ENCODE data around the gene ANKRD39. TPM values are rescaled to one million over a fixed set of nuclear protein-coding genes. Genes with fewer than 3 reads are reported as not detected.

ANKRD39 gene
- total and polyA plus RNA-seq, 9 of the 15 experiments (the other 6 are each of a cell fraction or from before 2014, with no cell fraction given): 8.2 to 33.1 (median 23.8) TPM

- H3K79me2 ChIP-seq (ENCODE audit: control insufficient read depth, insufficient read depth, low read length): no peaks in the 10 kb centered on the region
- TF ChIP-seq MYBL2 (IDR thresholded peaks at IDR 0.05; ENCODE audit: low read depth): no peak
- TF ChIP-seq MYBL2 (CRISPR knock-in tag; IDR thresholded peaks at IDR 0.05; ENCODE audit: borderline replicate concordance): no peak
- no peak for TF ChIP-seq ELK1 (CRISPR knock-in tag; IDR thresholded peaks at IDR 0.05)
- TF ChIP-seq NKRF (IDR thresholded peaks at IDR 0.05; ENCODE audit: borderline replicate concordance): no peak
- no peaks in the 10 kb centered on the region for H4K20me1 ChIP-seq (replicated peaks; ENCODE audit: control insufficient read depth, insufficient read depth, low read length)
- H3K9me3 ChIP-seq (replicated peaks; ENCODE audit: control insufficient read depth, insufficient read depth, low read depth, low read length): no peaks in the 10 kb centered on the region
- FAIRE-seq (no peak), ATAC-seq (no peak), DNase-seq (ENCODE audit: extremely low read depth in 1 of 4, low spot score in 3 of 4) (no peak)
- 86% methylated on average over 8 of the region's 13 CpGs for WGBS (ENCODE audit: insufficient coverage, low coverage, missing lambda C conversion rate)
- H3K27ac ChIP-seq (ENCODE audit: extremely low read depth, low read depth, low read length): peak overlapping the region; percentile 10; the same call in 1 of the 3 replicates
- H3K4me2 ChIP-seq (ENCODE audit: insufficient read depth, low read length): no peak overlapping the region
- H3K27me3 ChIP-seq (ENCODE audit: control insufficient read depth in 2 of 2, insufficient read depth in 2 of 2, low read length in 2 of 2): no peaks in the 10 kb centered on the region
- no TSS peak for BruUV-seq (replicated peaks)
- H3K4me3 ChIP-seq: no peak overlapping the region
- H2AFZ ChIP-seq (ENCODE audit: low read depth, low read length): no peak overlapping the region
- no peaks in the 10 kb centered on the region for H3K36me3 ChIP-seq (ENCODE audit: control insufficient read depth, insufficient read depth, low read length)
- H3K4me1 ChIP-seq (replicated peaks in 1 of 2; ENCODE audit: control insufficient read depth in 2 of 2, insufficient read depth in 2 of 2, low read length in 2 of 2): peaks cover 8 to 52% of the 10 kb centered on the region in 2 experiments; a peak in 3 of 5 replicates
- CTCF ChIA-PET (ENCODE audit: low intra/inter-chr PET ratio): no interaction called here
- POLR2A ChIA-PET: interaction anchor here (0.6 to 1.3 kb wide), 4 partner anchors 11 to 40 kb away, joined by 3 to 6 read pairs (median 4); no protein-coding TSS in a partner anchor
- intact Hi-C loops (cut with micrococcal nuclease) (no loop called here), in situ Hi-C loops (cut with MboI) (no loop called here)
- peak overlapping the region; percentile 6 to 86; a peak in 3 of 4 replicates for H3K9ac ChIP-seq (ENCODE audit: insufficient read depth in 1 of 2, low read depth in 2 of 2, low read length in 2 of 2)
- H3K9me1 ChIP-seq (ENCODE audit: control insufficient read depth, insufficient read depth, low read length): no peaks in the 10 kb centered on the region
Measured at GRCh38 chr2:96906729-96907114, 48.9 kb upstream of the ANKRD39 start.

All from K562 (cell line).